NCI-H748 (cell line): ENCODE results near the gene IMP4.
"Not testable (repeated sequence)": the region's sequence is repeated elsewhere in the genome, so short reads cannot be mapped to it uniquely, and the experiment has no call there.

Experiments
- DNase-seq: peaks from one replicate; lab custom pipeline; 2025; ENCODE audit not compliant: unreplicated experiment; lab: John Stamatoyannopoulos, UW

IMP4 gene

GRCh38 chr2:130342533-130343275 lies at the start of gene IMP4:
TSS of gene IMP4 (plus strand) at chr2:130342897. CDS start at chr2:130342933, 36 bp downstream.
- peak; percentile 98 for DNase-seq

- no peak for DNase-seq
Observed at GRCh38 chr2:130300258-130300969, 42.3 kb upstream of the IMP4 start.

- no peak for DNase-seq
Observed at GRCh38 chr2:130300970-130301348, 41.7 kb upstream of the IMP4 start.

- no peak for DNase-seq
Observed at GRCh38 chr2:130302164-130302886, 40.4 kb upstream of the IMP4 start.

GRCh38 chr2:130303169-130303568 lies 39.5 kb upstream of the IMP4 start:
- DNase-seq = no peak

- DNase-seq = no peak
Observed at GRCh38 chr2:130304726-130305125, 38.0 kb upstream of the IMP4 start.

GRCh38 chr2:130307850-130308249 lies 34.8 kb upstream of the IMP4 start:
- no peak for DNase-seq

- DNase-seq = no peak
Observed at GRCh38 chr2:130310881-130311280, 31.8 kb upstream of the IMP4 start.

GRCh38 chr2:130313812-130314334 lies 28.8 kb upstream of the IMP4 start:
- no peak for DNase-seq

- DNase-seq = peak; percentile 61
Observed at GRCh38 chr2:130314377-130314776, 28.3 kb upstream of the IMP4 start.

- DNase-seq = no peak
Observed at GRCh38 chr2:130316596-130316995, 26.1 kb upstream of the IMP4 start.

GRCh38 chr2:130318906-130319305 lies 23.8 kb upstream of the IMP4 start:
- no peak for DNase-seq

- no peak for DNase-seq
Observed at GRCh38 chr2:130319536-130319935, 23.2 kb upstream of the IMP4 start.

GRCh38 chr2:130327703-130328527 lies 14.8 kb upstream of the IMP4 start:
- DNase-seq = no peak

- peak; percentile 20 for DNase-seq
Observed at GRCh38 chr2:130328710-130329109, 14.0 kb upstream of the IMP4 start.

- DNase-seq = peak; percentile 63
Observed at GRCh38 chr2:130332271-130333073, 10.2 kb upstream of the IMP4 start.

GRCh38 chr2:130333253-130333652 lies 9.4 kb upstream of the IMP4 start:
- not testable (repeated sequence) for DNase-seq

- DNase-seq = no peak
Observed at GRCh38 chr2:130334026-130334425, 8.7 kb upstream of the IMP4 start.

GRCh38 chr2:130335226-130335625 lies 7.5 kb upstream of the IMP4 start:
- DNase-seq = no peak
